ENCODE results near the gene EIF2A. TPM values are rescaled to one million over a fixed set of nuclear protein-coding genes. Genes with fewer than 3 reads are reported as not detected.

EIF2A gene
- total RNA-seq, 1 experiment from 2014 or later = 74.1 TPM

DNA sequence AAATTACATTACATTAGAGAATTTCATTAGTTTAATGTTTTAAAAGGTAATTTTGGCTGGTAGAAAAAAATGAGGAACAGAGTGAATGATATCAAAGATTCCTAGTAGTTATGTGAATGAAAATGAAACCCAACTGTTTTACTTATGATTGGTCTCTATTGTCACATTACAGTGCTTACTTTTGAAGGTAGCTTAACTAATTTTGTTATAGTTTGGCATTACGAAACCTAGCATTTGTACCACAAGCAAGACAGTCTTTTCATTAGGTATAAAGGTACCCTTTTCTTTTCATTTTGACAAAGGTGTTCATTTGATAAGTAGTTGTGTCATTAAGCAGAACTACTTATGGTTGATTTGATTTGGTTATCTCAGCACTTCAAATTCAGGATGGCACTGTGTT, 63.4 kb downstream of the EIF2A start:
- H3T11ph ChIP-seq (ENCODE audit: low read length) = no peak overlapping the region
- no peaks in the 10 kb centered on the region for H3K27me3 Mint-ChIP-seq (ENCODE audit: low read depth)
- no peak overlapping the region for H2BK5ac ChIP-seq (ENCODE audit: insufficient read length, low read length)
- H3K27ac ChIP-seq (ENCODE audit: insufficient read length, low read depth, low read length) = no peak overlapping the region
- H3K23me2 ChIP-seq (ENCODE audit: insufficient read length, low read depth, low read length, poor library complexity, severe bottlenecking) = no peaks in the 10 kb centered on the region
- no peak overlapping the region for H2AFZ ChIP-seq (ENCODE audit: low read length)
- H3K9me3 Mint-ChIP-seq = peaks cover 4 to 10% of the 10 kb centered on the region in 2 experiments
- no peak overlapping the region for H3K4me3 Mint-ChIP-seq
- TF ChIP-seq, protein P1, sequence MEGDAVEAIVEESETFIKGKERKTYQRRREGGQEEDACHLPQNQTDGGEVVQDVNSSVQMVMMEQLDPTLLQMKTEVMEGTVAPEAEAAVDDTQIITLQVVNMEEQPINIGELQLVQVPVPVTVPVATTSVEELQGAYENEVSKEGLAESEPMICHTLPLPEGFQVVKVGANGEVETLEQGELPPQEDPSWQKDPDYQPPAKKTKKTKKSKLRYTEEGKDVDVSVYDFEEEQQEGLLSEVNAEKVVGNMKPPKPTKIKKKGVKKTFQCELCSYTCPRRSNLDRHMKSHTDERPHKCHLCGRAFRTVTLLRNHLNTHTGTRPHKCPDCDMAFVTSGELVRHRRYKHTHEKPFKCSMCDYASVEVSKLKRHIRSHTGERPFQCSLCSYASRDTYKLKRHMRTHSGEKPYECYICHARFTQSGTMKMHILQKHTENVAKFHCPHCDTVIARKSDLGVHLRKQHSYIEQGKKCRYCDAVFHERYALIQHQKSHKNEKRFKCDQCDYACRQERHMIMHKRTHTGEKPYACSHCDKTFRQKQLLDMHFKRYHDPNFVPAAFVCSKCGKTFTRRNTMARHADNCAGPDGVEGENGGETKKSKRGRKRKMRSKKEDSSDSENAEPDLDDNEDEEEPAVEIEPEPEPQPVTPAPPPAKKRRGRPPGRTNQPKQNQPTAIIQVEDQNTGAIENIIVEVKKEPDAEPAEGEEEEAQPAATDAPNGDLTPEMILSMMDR (conservative IDR thresholded peaks at IDR 0.05) = no peak
- H3K36me3 Mint-ChIP-seq (ENCODE audit: insufficient read depth in 1 of 3, low read depth in 3 of 3) = peaks cover 31 to 48% (median 41%) of the 10 kb centered on the region in 3 experiments
- peaks cover 2% of the 10 kb centered on the region for H3K79me1 ChIP-seq (ENCODE audit: insufficient read depth, low read depth, low read length, poor library complexity, severe bottlenecking)
- H2BK20ac ChIP-seq (ENCODE audit: low read depth, low read length, poor library complexity, severe bottlenecking) = no peak overlapping the region
- H3K79me2 ChIP-seq (ENCODE audit: insufficient read depth, low read length) = peaks cover 28% of the 10 kb centered on the region
- no peak overlapping the region for H4K8ac ChIP-seq (replicated peaks; ENCODE audit: insufficient read length, low read depth, low read length)
- peaks cover 5% of the 10 kb centered on the region; the same call in 1 of the 2 replicates for H3K4me1 ChIP-seq (ENCODE audit: insufficient read depth, low read length)
- no peak overlapping the region for H2BK15ac ChIP-seq (ENCODE audit: low read depth, low read length)
- no peak overlapping the region for H3K4ac ChIP-seq (ENCODE audit: low read depth, low read length)
- H3K27ac Mint-ChIP-seq = peak overlapping the region in 1 of 3 experiments; percentile 29; a peak in 1 of 7 replicates
- H3K23ac ChIP-seq (ENCODE audit: insufficient read length, low read depth, low read length) = no peak overlapping the region
- H3K4me2 ChIP-seq (ENCODE audit: insufficient read depth, insufficient read length, low read length) = no peak overlapping the region
- H3K18ac ChIP-seq (ENCODE audit: insufficient read length, low read depth, low read length) = no peak overlapping the region
- no peak for DNase-seq
- H2BK12ac ChIP-seq (ENCODE audit: insufficient read length, low read depth, low read length) = no peak overlapping the region
- no peaks in the 10 kb centered on the region for H3K27me3 ChIP-seq (ENCODE audit: insufficient read depth, low read length)
- H3K4me1 Mint-ChIP-seq = peaks cover 24 to 39% of the 10 kb centered on the region in 2 experiments
- H4K20me1 ChIP-seq (ENCODE audit: control insufficient read depth, insufficient read depth, insufficient read length) = no peaks in the 10 kb centered on the region
- H4K91ac ChIP-seq (ENCODE audit: insufficient read length, low read depth, low read length) = no peak overlapping the region
- no peaks in the 10 kb centered on the region for H3K9me3 ChIP-seq (ENCODE audit: control insufficient read depth, low read depth, low read length)
- no peak overlapping the region for H2BK120ac ChIP-seq (ENCODE audit: low read depth, low read length, poor library complexity, severe bottlenecking)
- H3K56ac ChIP-seq (ENCODE audit: insufficient read length, low read depth, low read length) = no peak overlapping the region
- no peak overlapping the region for H3K14ac ChIP-seq (ENCODE audit: insufficient read depth, low read length)
- H2AK5ac ChIP-seq (ENCODE audit: insufficient read length, low read length) = no peak overlapping the region
- H4K5ac ChIP-seq (ENCODE audit: insufficient read length, low read depth, low read length) = no peak overlapping the region
- no peak overlapping the region for H3K9ac ChIP-seq (ENCODE audit: extremely low read depth, insufficient read length, low read length)
- WGBS (ENCODE audit: extremely low coverage, insufficient read length, low lambda C conversion rate) = no CpG with 5 or more reads among the region's 1 CpG

Measured in H9 (cell line).